Left ventricle myocardium inferior (tissue), 1 donor: ENCODE data around the gene OSBPL8. TPM values are rescaled to one million over a fixed set of nuclear protein-coding genes. Genes with fewer than 3 reads are reported as not detected.

ENCODE experiments used
- DNase-seq: peaks from one replicate; pipeline ENCODE4 v3.0.0-alpha.2; 2020
- H3K27ac ChIP-seq: fragments of 200-600 bp; replicated peaks from 2 replicates; pipeline ENCODE4 v1.8.0; 2021
- H3K27me3 ChIP-seq: fragments of 200-600 bp; 2 replicates; pipeline ENCODE4 v1.8.0; 2021; ENCODE audit warnings: low read depth
- H3K36me3 ChIP-seq: fragments of 200-600 bp; 2 replicates; pipeline ENCODE4 v1.8.0; 2021
- H3K4me1 ChIP-seq: fragments of 200-600 bp; 2 replicates; pipeline ENCODE4 v1.8.0; 2021
- H3K4me3 ChIP-seq: fragments of 200-600 bp; 2 replicates; pipeline ENCODE4 v1.8.0; 2021; ENCODE audit warnings: mild to moderate bottlenecking, moderate library complexity
- H3K9me3 ChIP-seq: fragments of 200-600 bp; replicated peaks from 2 replicates; pipeline ENCODE4 v1.8.0; 2021
- intact Hi-C: fragments of 100-400 bp; cut with micrococcal nuclease; formaldehyde crosslinking; loops from one replicate; pipeline ENCODE4 v1.11.0; 2022
- total RNA-seq: library from RNA; stranded (reverse); fragmentation: NEBNext Ultra II Directional; extraction: Animal tissue kit (Norgen Biotek cat#: 25700); gene quantifications from one replicate; pipeline ENCODE4 v1.2.1, GENCODE V29; 2021
- TF ChIP-seq, protein P1 (sequence below): fragments of 200-600 bp; IDR thresholded peaks from 2 replicates; pipeline ENCODE4 v1.8.0; 2021; ENCODE audit warnings: antibody characterized with exemption, mild to moderate bottlenecking, borderline replicate concordance
- donor health status: DM: no; HTN: yes; CAD: no; lungs with severe emphysema.

Gene OSBPL8
- total RNA-seq, 1 donor from 2014 or later = 28.9 TPM

DNA sequence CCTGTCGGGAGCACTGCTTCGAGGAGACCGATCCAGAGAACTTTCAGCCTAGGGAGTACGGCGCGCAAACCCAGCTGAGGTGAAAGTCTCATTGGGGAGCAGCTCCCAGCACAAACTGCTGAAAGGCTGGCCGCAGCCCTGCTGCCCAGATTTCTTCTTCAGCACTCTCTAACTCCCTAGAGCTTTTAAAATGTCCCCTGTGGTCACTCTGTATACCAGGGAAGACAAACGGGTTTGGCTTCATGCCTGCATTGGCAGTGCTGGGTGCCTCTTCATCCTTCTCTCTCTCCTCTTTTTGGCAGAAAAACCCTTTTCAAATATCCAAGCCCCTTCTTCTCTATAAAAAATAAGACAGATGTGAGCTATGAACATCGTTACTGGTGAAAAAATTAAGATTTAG lies 246.3 kb downstream of the OSBPL8 start:
- no peaks in the 10 kb centered on the region for H3K36me3 ChIP-seq
- no peaks in the 10 kb centered on the region for H3K9me3 ChIP-seq
- H3K4me1 ChIP-seq = no peaks in the 10 kb centered on the region
- no peak overlapping the region for H3K27ac ChIP-seq
- TF ChIP-seq, protein P1, sequence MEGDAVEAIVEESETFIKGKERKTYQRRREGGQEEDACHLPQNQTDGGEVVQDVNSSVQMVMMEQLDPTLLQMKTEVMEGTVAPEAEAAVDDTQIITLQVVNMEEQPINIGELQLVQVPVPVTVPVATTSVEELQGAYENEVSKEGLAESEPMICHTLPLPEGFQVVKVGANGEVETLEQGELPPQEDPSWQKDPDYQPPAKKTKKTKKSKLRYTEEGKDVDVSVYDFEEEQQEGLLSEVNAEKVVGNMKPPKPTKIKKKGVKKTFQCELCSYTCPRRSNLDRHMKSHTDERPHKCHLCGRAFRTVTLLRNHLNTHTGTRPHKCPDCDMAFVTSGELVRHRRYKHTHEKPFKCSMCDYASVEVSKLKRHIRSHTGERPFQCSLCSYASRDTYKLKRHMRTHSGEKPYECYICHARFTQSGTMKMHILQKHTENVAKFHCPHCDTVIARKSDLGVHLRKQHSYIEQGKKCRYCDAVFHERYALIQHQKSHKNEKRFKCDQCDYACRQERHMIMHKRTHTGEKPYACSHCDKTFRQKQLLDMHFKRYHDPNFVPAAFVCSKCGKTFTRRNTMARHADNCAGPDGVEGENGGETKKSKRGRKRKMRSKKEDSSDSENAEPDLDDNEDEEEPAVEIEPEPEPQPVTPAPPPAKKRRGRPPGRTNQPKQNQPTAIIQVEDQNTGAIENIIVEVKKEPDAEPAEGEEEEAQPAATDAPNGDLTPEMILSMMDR = no peak
- intact Hi-C loops = no loop called here
- no peak overlapping the region for H3K4me3 ChIP-seq
- DNase-seq = no peak
- H3K27me3 ChIP-seq = peaks cover 11% of the 10 kb centered on the region

DNA sequence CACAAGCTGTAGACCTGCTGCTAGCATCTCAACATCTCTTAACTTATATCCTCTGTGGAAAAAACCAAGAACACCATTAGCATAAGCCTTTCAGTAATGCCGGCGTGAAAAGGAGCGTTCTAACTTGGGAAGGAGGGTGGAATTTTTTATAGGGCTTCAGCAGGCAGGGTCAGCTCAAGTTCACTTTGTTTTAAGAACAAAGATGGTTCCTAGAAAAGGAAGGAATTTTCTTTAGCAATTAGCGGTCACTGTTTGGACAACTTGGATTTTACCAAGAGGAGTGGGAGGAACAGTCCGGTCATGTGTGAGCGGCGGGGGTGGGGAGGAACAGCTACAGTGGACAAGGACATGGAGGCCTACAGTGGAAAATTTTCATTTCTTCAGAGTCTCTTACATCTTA lies 247.3 kb downstream of the OSBPL8 start:
- no peak for DNase-seq
- Histone ChIP-seq H3K27ac (no peak overlapping the region), H3K27me3 (peaks cover 8% of the 10 kb centered on the region), H3K4me1 (no peaks in the 10 kb centered on the region), H3K9me3 (no peaks in the 10 kb centered on the region), H3K36me3 (no peaks in the 10 kb centered on the region), H3K4me3 (no peak overlapping the region)
- TF ChIP-seq, protein P1 = no peak
- intact Hi-C loops = no loop called here

DNA sequence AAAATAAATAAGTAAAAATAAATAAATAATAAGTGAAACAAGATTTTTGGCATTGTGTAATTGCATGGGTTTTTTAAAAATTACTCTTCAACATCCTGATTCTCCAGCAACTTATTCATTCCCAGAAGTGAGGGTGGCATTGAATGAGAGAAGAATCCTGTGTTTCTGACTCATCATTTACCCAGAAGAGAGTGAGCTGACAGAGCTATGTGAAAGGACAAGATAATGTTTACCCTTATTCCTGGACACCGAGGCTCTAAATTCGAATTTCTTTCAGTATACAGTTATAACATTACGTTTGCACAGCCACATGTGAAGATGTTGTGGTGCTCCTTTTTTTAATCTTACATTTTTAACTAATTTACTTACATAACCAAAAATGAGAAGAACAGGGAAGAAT lies 247.8 kb downstream of the OSBPL8 start:
- Histone ChIP-seq H3K27ac (no peak overlapping the region), H3K36me3 (no peaks in the 10 kb centered on the region), H3K27me3 (peaks cover 8% of the 10 kb centered on the region), H3K4me3 (no peak overlapping the region), H3K4me1 (no peaks in the 10 kb centered on the region), H3K9me3 (no peaks in the 10 kb centered on the region)
- no peak for DNase-seq
- intact Hi-C loops = no loop called here
- TF ChIP-seq, protein P1 = no peak

DNA sequence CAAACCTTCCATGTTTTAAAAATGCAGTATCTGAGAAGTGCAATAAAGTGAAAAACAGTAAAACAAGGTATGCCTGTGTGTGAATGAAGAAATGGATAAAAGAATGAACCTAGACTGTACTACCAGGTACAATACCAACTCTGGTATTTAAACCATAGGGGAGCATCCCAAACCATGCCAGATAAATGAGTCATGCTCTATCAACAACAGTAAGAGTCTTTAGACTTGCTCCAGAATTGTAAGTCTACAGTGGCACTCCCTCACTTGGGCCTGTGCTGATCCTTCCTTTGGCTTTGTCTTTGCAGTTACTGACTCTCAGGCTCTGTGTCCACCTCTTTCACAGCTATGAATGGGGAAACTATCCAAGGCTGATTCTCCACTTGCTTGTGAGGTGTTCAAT lies 249.5 kb downstream of the OSBPL8 start:
- Histone ChIP-seq H3K27ac (no peak overlapping the region), H3K36me3 (no peaks in the 10 kb centered on the region), H3K27me3 (peaks cover 8% of the 10 kb centered on the region), H3K4me3 (no peak overlapping the region), H3K9me3 (no peaks in the 10 kb centered on the region), H3K4me1 (no peaks in the 10 kb centered on the region)
- intact Hi-C loops = no loop called here
- no peak for DNase-seq
- TF ChIP-seq, protein P1 = no peak

DNA sequence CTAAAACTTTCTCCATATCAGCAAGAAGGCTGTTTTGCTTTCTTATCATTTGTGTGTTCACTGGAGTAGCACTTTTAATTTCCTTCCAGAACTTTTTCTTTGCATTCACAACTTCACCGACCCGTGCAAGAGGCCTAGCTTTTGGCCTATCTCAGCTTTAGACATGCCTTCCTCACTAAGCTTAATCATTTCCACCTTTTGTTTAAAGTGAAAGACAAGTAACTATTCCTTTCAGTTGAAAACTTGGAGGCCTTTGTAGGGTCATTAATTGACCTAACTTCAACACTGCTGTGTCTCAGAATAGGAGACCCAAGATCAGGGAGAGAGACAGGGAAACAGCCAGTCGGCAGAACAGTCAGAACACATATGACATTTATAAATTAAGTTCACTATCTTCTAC lies 250.7 kb downstream of the OSBPL8 start:
- TF ChIP-seq, protein P1 = no peak

DNA sequence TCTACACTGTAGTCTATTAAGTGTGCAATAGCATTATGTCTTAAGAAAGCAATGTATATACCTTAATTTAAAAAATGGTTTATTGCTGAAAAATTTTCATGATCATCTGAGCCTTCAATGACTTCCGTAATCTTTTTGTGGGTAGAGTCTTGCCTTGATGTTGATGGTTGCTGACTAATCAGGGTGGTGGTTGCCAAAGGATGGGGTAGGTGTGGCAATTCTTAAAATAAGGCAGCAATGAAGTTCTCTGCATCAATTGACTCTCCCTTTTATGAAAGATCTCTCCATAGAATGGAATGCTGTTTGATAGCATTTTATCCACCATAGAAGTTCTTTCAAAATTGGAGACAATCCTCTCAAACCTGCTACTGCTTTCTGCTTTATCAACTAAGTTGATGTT lies 252.5 kb downstream of the OSBPL8 start:
- H3K4me3 ChIP-seq = no peak overlapping the region
- intact Hi-C loops = no loop called here
- no peak for DNase-seq
- TF ChIP-seq, protein P1 = no peak
- H3K9me3 ChIP-seq = no peaks in the 10 kb centered on the region
- H3K4me1 ChIP-seq = no peaks in the 10 kb centered on the region
- no peak overlapping the region for H3K27ac ChIP-seq
- H3K27me3 ChIP-seq = no peaks in the 10 kb centered on the region
- H3K36me3 ChIP-seq = no peaks in the 10 kb centered on the region

More for the DNA sequence above, 250.7 kb downstream of the OSBPL8 start:
- Histone ChIP-seq H3K27me3 (peaks cover 8% of the 10 kb centered on the region), H3K4me1 (no peaks in the 10 kb centered on the region), H3K4me3 (no peak overlapping the region), H3K36me3 (no peaks in the 10 kb centered on the region), H3K27ac (no peak overlapping the region), H3K9me3 (no peaks in the 10 kb centered on the region)
- intact Hi-C loops = no loop called here
- no peak for DNase-seq
